ENCODE measurements around the gene KDM6A. TPM values are rescaled to one million over a fixed set of nuclear protein-coding genes. Genes with fewer than 3 reads are reported as not detected.
"Not testable (repeated sequence)": the region's sequence is repeated elsewhere in the genome, so short reads cannot be mapped to it uniquely, and the experiment has no call there.

KDM6A gene
- total RNA-seq, 1 experiment from 2014 or later: 42.8 TPM

DNA sequence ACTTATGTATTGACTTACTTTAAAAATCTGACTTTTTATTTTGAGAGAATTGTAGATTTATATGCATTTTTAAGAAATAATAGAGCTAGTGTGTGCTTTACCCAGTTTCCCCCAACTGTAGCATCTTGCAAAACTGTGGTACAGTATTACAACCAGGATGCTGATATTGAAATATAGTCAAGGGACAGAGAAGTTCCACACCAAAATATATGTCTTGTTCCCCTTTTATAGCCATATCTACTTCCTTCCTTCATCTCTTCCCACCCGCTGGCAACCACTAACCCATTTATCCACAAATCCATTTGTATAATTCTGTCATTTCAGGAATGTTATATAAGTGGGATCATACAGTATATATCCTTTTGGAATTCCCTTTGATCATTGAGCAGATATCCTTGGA is 16.8 kb downstream of the KDM6A start:
- TF ChIP-seq, protein P1, sequence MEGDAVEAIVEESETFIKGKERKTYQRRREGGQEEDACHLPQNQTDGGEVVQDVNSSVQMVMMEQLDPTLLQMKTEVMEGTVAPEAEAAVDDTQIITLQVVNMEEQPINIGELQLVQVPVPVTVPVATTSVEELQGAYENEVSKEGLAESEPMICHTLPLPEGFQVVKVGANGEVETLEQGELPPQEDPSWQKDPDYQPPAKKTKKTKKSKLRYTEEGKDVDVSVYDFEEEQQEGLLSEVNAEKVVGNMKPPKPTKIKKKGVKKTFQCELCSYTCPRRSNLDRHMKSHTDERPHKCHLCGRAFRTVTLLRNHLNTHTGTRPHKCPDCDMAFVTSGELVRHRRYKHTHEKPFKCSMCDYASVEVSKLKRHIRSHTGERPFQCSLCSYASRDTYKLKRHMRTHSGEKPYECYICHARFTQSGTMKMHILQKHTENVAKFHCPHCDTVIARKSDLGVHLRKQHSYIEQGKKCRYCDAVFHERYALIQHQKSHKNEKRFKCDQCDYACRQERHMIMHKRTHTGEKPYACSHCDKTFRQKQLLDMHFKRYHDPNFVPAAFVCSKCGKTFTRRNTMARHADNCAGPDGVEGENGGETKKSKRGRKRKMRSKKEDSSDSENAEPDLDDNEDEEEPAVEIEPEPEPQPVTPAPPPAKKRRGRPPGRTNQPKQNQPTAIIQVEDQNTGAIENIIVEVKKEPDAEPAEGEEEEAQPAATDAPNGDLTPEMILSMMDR (IDR thresholded peaks at IDR 0.05; ENCODE audit: unreplicated experiment): no peak
- no peak overlapping the region for H3K27ac Mint-ChIP-seq (ENCODE audit: unreplicated experiment)
- no peaks in the 10 kb centered on the region for H3K27me3 Mint-ChIP-seq (ENCODE audit: unreplicated experiment)
- H3K4me1 Mint-ChIP-seq (ENCODE audit: low read depth, unreplicated experiment): peaks cover 8% of the 10 kb centered on the region
- H3K9me3 Mint-ChIP-seq (ENCODE audit: low read depth, unreplicated experiment): no peaks in the 10 kb centered on the region
- intact Hi-C loops (cut with micrococcal nuclease; ENCODE audit: unreplicated experiment): no loop called here
- no TSS peak for BruUV-seq (replicated peaks)
- CTCF ChIA-PET: no interaction called here
- DNase-seq: no peak
- H3K36me3 Mint-ChIP-seq (ENCODE audit: insufficient read depth, unreplicated experiment): peaks cover 4% of the 10 kb centered on the region
- H3K4me3 Mint-ChIP-seq (ENCODE audit: low read depth, unreplicated experiment): no peak overlapping the region

DNA sequence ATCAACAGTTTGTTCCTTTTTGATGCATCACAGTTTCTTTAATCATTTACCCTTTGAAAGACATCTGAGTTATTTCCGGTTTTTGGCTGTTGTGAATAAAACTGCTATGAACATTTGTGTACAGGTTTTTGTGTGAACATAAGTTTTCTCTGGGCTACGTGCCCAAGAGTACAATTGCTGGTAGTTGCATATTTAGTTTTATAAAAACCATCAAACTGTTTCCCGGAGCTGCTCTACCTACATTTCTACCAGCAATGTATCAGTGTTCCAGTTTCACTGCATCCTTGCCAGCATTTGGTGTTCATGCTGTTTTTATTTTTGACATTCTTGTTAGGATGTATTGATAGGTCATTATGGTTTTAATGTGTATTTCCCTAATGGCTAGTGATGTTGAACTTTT is 17.3 kb downstream of the KDM6A start:
- no TSS peak for BruUV-seq (replicated peaks)
- CTCF ChIA-PET: no interaction called here
- no peak overlapping the region for H3K4me3 Mint-ChIP-seq (ENCODE audit: low read depth, unreplicated experiment)

DNA sequence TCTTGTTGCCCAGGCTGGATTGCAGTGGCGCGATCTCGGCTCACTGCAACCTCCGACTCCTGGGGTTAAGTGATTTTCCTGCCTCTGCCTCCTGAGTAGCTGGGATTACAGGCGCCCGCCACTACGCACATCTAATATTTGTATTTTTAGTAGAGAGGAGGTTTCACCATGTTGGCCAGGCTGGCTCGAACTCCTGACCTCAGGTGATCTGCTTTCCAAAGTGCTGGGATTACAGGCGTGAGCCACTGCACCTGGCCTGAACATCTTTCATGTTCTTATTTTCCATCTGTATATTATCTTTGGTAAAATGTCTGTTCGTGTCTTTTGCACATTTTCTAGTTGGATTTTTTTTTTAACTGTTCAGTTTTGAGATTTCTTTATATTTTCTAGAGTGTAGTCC is 17.7 kb downstream of the KDM6A start:
- not testable (repeated sequence) for H3K27me3 Mint-ChIP-seq (ENCODE audit: unreplicated experiment); H3K9me3 Mint-ChIP-seq (ENCODE audit: low read depth, unreplicated experiment); BruUV-seq (replicated peaks)

More for the DNA sequence above, 17.3 kb downstream of the KDM6A start:
- TF ChIP-seq, protein P1 (IDR thresholded peaks at IDR 0.05; ENCODE audit: unreplicated experiment): no peak
- DNase-seq: no peak
- intact Hi-C loops (cut with micrococcal nuclease; ENCODE audit: unreplicated experiment): no loop called here
- no peak overlapping the region for H3K27ac Mint-ChIP-seq (ENCODE audit: unreplicated experiment)
- H3K36me3 Mint-ChIP-seq (ENCODE audit: insufficient read depth, unreplicated experiment): peaks cover 7% of the 10 kb centered on the region
- H3K27me3 Mint-ChIP-seq (ENCODE audit: unreplicated experiment): no peaks in the 10 kb centered on the region
- no peaks in the 10 kb centered on the region for H3K9me3 Mint-ChIP-seq (ENCODE audit: low read depth, unreplicated experiment)
- H3K4me1 Mint-ChIP-seq (ENCODE audit: low read depth, unreplicated experiment): peaks cover 10% of the 10 kb centered on the region

DNA sequence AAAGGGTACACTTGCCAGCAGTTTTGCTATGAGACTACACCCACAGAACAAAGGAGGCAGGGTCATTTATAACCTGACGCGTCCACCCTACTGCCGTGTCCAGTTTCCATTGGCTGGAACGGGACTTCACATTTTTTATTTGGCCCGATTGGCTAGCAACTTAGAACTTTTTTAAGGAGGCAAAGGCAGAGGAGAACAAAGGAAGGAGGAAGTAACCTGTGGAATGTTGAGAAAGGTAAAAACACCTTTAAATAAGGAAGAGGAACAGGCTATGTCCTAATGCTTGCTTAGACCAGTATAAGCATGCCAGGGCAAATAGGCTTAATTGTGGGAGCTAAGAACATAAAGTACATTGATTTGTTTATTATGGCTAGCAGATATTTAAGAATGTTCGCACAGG is 18.7 kb downstream of the KDM6A start:
- Mint-ChIP-seq H3K4me3 (ENCODE audit: low read depth, unreplicated experiment) (no peak overlapping the region), H3K36me3 (ENCODE audit: insufficient read depth, unreplicated experiment) (peaks cover 11% of the 10 kb centered on the region), H3K9me3 (ENCODE audit: low read depth, unreplicated experiment) (no peaks in the 10 kb centered on the region), H3K4me1 (ENCODE audit: low read depth, unreplicated experiment) (peaks cover 16% of the 10 kb centered on the region), H3K27me3 (ENCODE audit: unreplicated experiment) (no peaks in the 10 kb centered on the region), H3K27ac (ENCODE audit: unreplicated experiment) (peak overlapping the region; percentile 44)
- CTCF ChIA-PET: no interaction called here
- TF ChIP-seq, protein P1 (IDR thresholded peaks at IDR 0.05; ENCODE audit: unreplicated experiment): no peak
- intact Hi-C loops (cut with micrococcal nuclease; ENCODE audit: unreplicated experiment): no loop called here
- BruUV-seq (replicated peaks): no TSS peak
- no peak for DNase-seq

More for the DNA sequence above, 17.7 kb downstream of the KDM6A start:
- peaks cover 15% of the 10 kb centered on the region for H3K4me1 Mint-ChIP-seq (ENCODE audit: low read depth, unreplicated experiment)
- peaks cover 11% of the 10 kb centered on the region for H3K36me3 Mint-ChIP-seq (ENCODE audit: insufficient read depth, unreplicated experiment)
- intact Hi-C loops (cut with micrococcal nuclease; ENCODE audit: unreplicated experiment); DNase-seq; CTCF ChIA-PET; H3K4me3 Mint-ChIP-seq (ENCODE audit: low read depth, unreplicated experiment); H3K27ac Mint-ChIP-seq (ENCODE audit: unreplicated experiment): not testable (repeated sequence)

DNA sequence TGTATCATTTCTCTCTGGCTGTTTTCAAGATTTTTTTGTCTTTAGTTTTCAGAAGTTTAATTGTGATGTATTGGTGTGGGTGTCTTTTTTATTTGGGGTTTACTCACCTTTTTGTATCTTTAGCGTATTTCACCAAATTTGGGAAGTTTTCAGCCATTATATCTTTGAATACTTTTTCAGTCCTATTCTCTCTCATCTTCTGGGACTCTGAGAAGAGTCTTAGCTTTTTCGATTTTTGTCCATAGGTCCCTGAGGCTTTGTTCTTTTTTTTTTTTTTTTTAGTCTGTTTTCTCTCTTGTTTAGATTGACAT is 23.8 kb downstream of the KDM6A start:
- no TSS peak for BruUV-seq (replicated peaks)
- Mint-ChIP-seq H3K4me3 (ENCODE audit: low read depth, unreplicated experiment) (no peak overlapping the region), H3K27ac (ENCODE audit: unreplicated experiment) (no peak overlapping the region), H3K4me1 (ENCODE audit: low read depth, unreplicated experiment) (peaks cover 25% of the 10 kb centered on the region), H3K36me3 (ENCODE audit: insufficient read depth, unreplicated experiment) (peaks cover 11% of the 10 kb centered on the region), H3K27me3 (ENCODE audit: unreplicated experiment) (no peaks in the 10 kb centered on the region), H3K9me3 (ENCODE audit: low read depth, unreplicated experiment) (no peaks in the 10 kb centered on the region)
- intact Hi-C loops (cut with micrococcal nuclease; ENCODE audit: unreplicated experiment): no loop called here
- TF ChIP-seq, protein P1 (IDR thresholded peaks at IDR 0.05; ENCODE audit: unreplicated experiment): no peak
- CTCF ChIA-PET: interaction anchor here (0.7 to 0.8 kb wide), 2 partner anchors 66 to 325 kb away, joined by 3 to 4 read pairs; no protein-coding TSS in a partner anchor
- no peak for DNase-seq
